Sigmoid colon (tissue), 7 donors: ENCODE measurements around the gene ABLIM1. TPM values are rescaled to one million over a fixed set of nuclear protein-coding genes. Genes with fewer than 3 reads are reported as not detected.

Experiments
- DNase-seq: peaks from one replicate; pipeline ENCODE4 v3.0.0-alpha.2; 2019
- H3K27ac ChIP-seq, 4 donors: fragments of 200-600 bp; sonication (generic); one replicate each; pipeline ENCODE4 v1.5.1; 2016 to 2019; ENCODE audit warnings: mild to moderate bottlenecking in 1 of 4
- H3K27me3 ChIP-seq, 3 donors: fragments of 200-600 bp; sonication (generic); one replicate each; pipeline ENCODE4 v1.5.1; 2019; ENCODE audit warnings: mild to moderate bottlenecking in 1 of 3
- H3K36me3 ChIP-seq, 4 donors: fragments of 200-600 bp; sonication (generic); one replicate each; pipeline ENCODE4 v1.5.1; 2016 to 2019
- H3K4me1 ChIP-seq, 4 donors: fragments of 200-600 bp; sonication (generic); one replicate each; pipeline ENCODE4 v1.5.1; 2017 to 2019
- H3K4me3 ChIP-seq, 4 donors: fragments of 200-600 bp; sonication (generic); one replicate each; pipeline ENCODE4 v1.5.1; 2017 to 2019; ENCODE audit warnings: mild to moderate bottlenecking in 2 of 4, moderate library complexity in 1 of 4
- H3K9me3 ChIP-seq, 4 donors: fragments of 200-600 bp in 3 of 4; sonication (generic) in 3 of 4; one replicate each; pipeline versions ENCODE4 v1.5.1 to v1.6.1; 2013 to 2019
- EP300 ChIP-seq, 4 donors: sonication (generic); formaldehyde crosslinking; IDR thresholded peaks; one replicate each; pipeline ENCODE4 v1.6.1; 2017; ENCODE audit warnings: antibody characterized with exemption in 4 of 4
- POLR2A ChIP-seq, 2 donors: fragments of 450-650 bp; IDR thresholded peaks; one replicate each; pipeline ENCODE4 v1.6.1; 2016; ENCODE audit warnings: antibody characterized with exemption in 2 of 2, mild to moderate bottlenecking in 2 of 2, moderate library complexity in 2 of 2
- POLR2AphosphoS5 ChIP-seq, 4 donors: sonication (generic); formaldehyde crosslinking; IDR thresholded peaks; one replicate each; pipeline ENCODE4 v1.6.1; 2017; ENCODE audit warnings: antibody characterized with exemption in 4 of 4
- WGBS, 2 donors: extraction: QIAGEN DNeasy Blood & Tissue Kit; methylation state at CpG; one replicate each; pipeline ENCODE4 v1.1.7; 2013; 5-methylcytosine and 5-hydroxymethylcytosine counted together
- intact Hi-C: fragments of 100-400 bp; cut with DNase I; formaldehyde crosslinking; loops from one replicate; pipeline ENCODE4 v1.15.1; 2023
- polyA plus RNA-seq, 3 donors: library from polyadenylated mRNA; stranded (reverse); fragments of 200-250 nt; gene quantifications; one replicate each; pipeline ENCODE4 v1.2.3, GENCODE V29; 2013
- total RNA-seq, 4 donors: library from RNA; depleted of rRNA; stranded (reverse); fragments of >200 nt; gene quantifications; one replicate each; pipeline ENCODE4 v1.1.0, GENCODE V29; 2016
- TF ChIP-seq, protein P1 (sequence below), 4 experiments: fragments of 450-650 bp in 3 of 4; fragments of 200-600 bp in 1 of 4; IDR thresholded peaks; one replicate each; pipeline ENCODE4 v1.5.1; 2016 to 2019; ENCODE audit warnings: antibody characterized with exemption in 4 of 4, mild to moderate bottlenecking in 3 of 4, moderate library complexity in 2 of 4
- donor health status: healthy with polysubstance abuse.
- donor health status: Bipolar disorder and iron deficiency.
- donor health status: healthy.

Gene ABLIM1
- total and polyA plus RNA-seq, 7 donors = 41.9 to 127 (median 49.5) TPM

- no peak for TF ChIP-seq POLR2A (IDR thresholded peaks at IDR 0.05)
- TF ChIP-seq, protein P1, sequence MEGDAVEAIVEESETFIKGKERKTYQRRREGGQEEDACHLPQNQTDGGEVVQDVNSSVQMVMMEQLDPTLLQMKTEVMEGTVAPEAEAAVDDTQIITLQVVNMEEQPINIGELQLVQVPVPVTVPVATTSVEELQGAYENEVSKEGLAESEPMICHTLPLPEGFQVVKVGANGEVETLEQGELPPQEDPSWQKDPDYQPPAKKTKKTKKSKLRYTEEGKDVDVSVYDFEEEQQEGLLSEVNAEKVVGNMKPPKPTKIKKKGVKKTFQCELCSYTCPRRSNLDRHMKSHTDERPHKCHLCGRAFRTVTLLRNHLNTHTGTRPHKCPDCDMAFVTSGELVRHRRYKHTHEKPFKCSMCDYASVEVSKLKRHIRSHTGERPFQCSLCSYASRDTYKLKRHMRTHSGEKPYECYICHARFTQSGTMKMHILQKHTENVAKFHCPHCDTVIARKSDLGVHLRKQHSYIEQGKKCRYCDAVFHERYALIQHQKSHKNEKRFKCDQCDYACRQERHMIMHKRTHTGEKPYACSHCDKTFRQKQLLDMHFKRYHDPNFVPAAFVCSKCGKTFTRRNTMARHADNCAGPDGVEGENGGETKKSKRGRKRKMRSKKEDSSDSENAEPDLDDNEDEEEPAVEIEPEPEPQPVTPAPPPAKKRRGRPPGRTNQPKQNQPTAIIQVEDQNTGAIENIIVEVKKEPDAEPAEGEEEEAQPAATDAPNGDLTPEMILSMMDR (IDR thresholded peaks at IDR 0.05) = no peak
- no peak for TF ChIP-seq EP300 (IDR thresholded peaks at IDR 0.05)
- no peak for TF ChIP-seq POLR2AphosphoS5 (IDR thresholded peaks at IDR 0.05)
- peaks cover 0 to 33% (median 19%) of the 10 kb centered on the region in 4 donors for H3K4me1 ChIP-seq
- no peak overlapping the region for H3K4me3 ChIP-seq
- H3K9me3 ChIP-seq = no peaks in the 10 kb centered on the region
- H3K36me3 ChIP-seq = no peaks in the 10 kb centered on the region
- no peaks in the 10 kb centered on the region for H3K27me3 ChIP-seq
- WGBS, 2 donors = 94 to 98% methylated on average over 5 of the region's 5 CpGs
- intact Hi-C loops = no loop called here
- no peak overlapping the region for H3K27ac ChIP-seq
- DNase-seq = no peak
Measured at GRCh38 chr10:114679552-114679951, 21.5 kb upstream of the ABLIM1 start.

DNA sequence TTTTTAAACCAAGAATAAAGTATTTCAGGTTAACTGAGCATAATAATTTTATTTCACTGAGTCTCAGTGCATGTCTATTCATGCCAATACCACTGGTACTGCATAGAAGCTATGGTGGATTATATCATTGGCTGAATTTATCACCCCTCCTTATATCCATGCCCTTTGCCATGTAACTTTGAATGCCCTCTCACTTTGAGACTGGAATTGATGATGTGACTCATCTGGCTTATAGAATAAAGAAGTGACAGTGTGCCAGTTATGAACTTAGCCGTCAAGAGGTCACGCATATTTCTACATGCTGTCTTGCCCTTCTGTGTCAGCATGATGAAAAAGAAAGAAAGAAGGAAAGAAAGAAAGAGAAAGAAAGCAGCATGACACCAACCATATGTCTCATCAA, 20.7 kb upstream of the ABLIM1 start:
- H3K4me1 ChIP-seq = peaks cover 0 to 25% (median 15%) of the 10 kb centered on the region in 4 donors
- no peak overlapping the region for H3K27ac ChIP-seq
- H3K4me3 ChIP-seq = no peak overlapping the region
- TF ChIP-seq POLR2AphosphoS5 (IDR thresholded peaks at IDR 0.05) = no peak
- TF ChIP-seq EP300 (IDR thresholded peaks at IDR 0.05) = no peak
- no peak for TF ChIP-seq POLR2A (IDR thresholded peaks at IDR 0.05)
- TF ChIP-seq, protein P1 (IDR thresholded peaks at IDR 0.05) = no peak
- 77 to 78% methylated on average over 2 of the region's 2 CpGs for WGBS, 2 donors
- intact Hi-C loops = no loop called here
- no peaks in the 10 kb centered on the region for H3K27me3 ChIP-seq
- H3K9me3 ChIP-seq = no peaks in the 10 kb centered on the region
- H3K36me3 ChIP-seq = no peaks in the 10 kb centered on the region
- DNase-seq = no peak

DNA sequence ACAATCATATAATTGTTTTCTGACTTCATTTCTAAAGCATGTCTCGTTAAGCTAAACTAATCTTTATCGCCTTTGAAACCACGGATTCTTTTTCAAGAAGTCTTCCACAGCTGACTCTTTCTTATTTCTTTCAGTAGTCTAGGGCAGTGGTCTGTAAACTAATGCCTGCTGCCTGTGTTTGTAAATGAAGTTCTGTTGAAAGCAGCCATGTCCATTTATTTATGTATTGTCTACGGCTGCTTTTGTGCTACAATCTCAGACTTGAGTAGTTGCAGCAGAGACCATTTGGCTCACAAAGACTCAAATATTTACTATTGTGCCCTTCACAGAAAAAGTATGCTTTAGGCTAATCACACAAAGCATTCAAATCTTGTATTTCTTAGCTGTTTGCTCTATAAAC, 20.3 kb upstream of the ABLIM1 start:
- Histone ChIP-seq H3K27me3 (no peaks in the 10 kb centered on the region), H3K27ac (no peak overlapping the region), H3K4me3 (no peak overlapping the region), H3K4me1 (peaks cover 0 to 20% (median 12%) of the 10 kb centered on the region in 4 donors), H3K9me3 (no peaks in the 10 kb centered on the region), H3K36me3 (no peaks in the 10 kb centered on the region)
- no peak for DNase-seq
- TF ChIP-seq POLR2AphosphoS5 (IDR thresholded peaks at IDR 0.05) = no peak
- no peak for TF ChIP-seq EP300 (IDR thresholded peaks at IDR 0.05)
- TF ChIP-seq, protein P1 (IDR thresholded peaks at IDR 0.05) = no peak
- no peak for TF ChIP-seq POLR2A (IDR thresholded peaks at IDR 0.05)
- intact Hi-C loops = no loop called here
- 79% methylated on average over 4 of the region's 4 CpGs for WGBS, 2 donors

GRCh38 chr10:114674346-114674745, 16.3 kb upstream of the ABLIM1 start:
- H3K9me3 ChIP-seq = no peaks in the 10 kb centered on the region
- no peak overlapping the region for H3K4me3 ChIP-seq
- no peak overlapping the region for H3K27ac ChIP-seq
- intact Hi-C loops = no loop called here
- 87 to 92% methylated on average over 4 of the region's 4 CpGs for WGBS, 2 donors
- H3K27me3 ChIP-seq = no peaks in the 10 kb centered on the region
- TF ChIP-seq EP300 (IDR thresholded peaks at IDR 0.05) (no peak), POLR2AphosphoS5 (IDR thresholded peaks at IDR 0.05) (no peak), POLR2A (IDR thresholded peaks at IDR 0.05) (no peak)
- TF ChIP-seq, protein P1 (IDR thresholded peaks at IDR 0.05) = no peak
- DNase-seq = no peak
- no peaks in the 10 kb centered on the region for H3K4me1 ChIP-seq
- H3K36me3 ChIP-seq = no peaks in the 10 kb centered on the region

DNA sequence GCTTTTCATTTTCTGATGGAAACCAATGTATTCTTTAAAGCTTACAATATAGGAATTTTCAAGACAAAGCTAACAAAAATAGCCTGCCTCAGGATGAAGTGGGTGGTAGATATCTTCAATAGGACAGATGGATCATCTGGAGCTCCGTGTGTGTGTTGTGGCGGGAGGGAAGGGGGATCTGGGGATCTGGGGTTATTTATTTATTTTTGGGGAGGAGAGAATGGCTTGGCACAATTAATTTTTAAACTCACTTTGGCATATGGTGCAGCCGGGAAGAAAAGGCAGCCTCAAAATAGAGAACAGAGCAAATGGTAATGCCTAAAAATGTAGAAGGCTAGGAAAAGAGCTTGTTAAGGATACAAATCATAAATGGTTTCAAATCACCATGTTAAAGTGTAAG, 11.6 kb upstream of the ABLIM1 start:
- Histone ChIP-seq H3K9me3 (no peaks in the 10 kb centered on the region), H3K36me3 (no peaks in the 10 kb centered on the region), H3K27ac (no peak overlapping the region), H3K4me3 (no peak overlapping the region), H3K4me1 (no peaks in the 10 kb centered on the region), H3K27me3 (no peaks in the 10 kb centered on the region)
- intact Hi-C loops = no loop called here
- TF ChIP-seq EP300 (IDR thresholded peaks at IDR 0.05) (no peak), POLR2AphosphoS5 (IDR thresholded peaks at IDR 0.05) (no peak), POLR2A (IDR thresholded peaks at IDR 0.05) (no peak)
- TF ChIP-seq, protein P1 (IDR thresholded peaks at IDR 0.05) = no peak
- 75 to 87% methylated on average over 3 of the region's 3 CpGs for WGBS, 2 donors
- no peak for DNase-seq
